NCI-H82 treated with DMSO at 0.1 percent for 48 hours (cell line): Measurements from ENCODE around the gene DAP.
"Not testable (repeated sequence)": the region's sequence is repeated elsewhere in the genome, so short reads cannot be mapped to it uniquely, and the experiment has no call there.

Experiments used
- DNase-seq: peaks from one replicate; lab custom pipeline; 2025; ENCODE audit not compliant: unreplicated experiment; lab: John Stamatoyannopoulos, UW

The DAP gene

GRCh38 chr5:10735569-10736276 is 25.3 kb downstream of the DAP start:
- DNase-seq: no peak

- no peak for DNase-seq
Observed at GRCh38 chr5:10734832-10735523, 26.1 kb downstream of the DAP start.

- no peak for DNase-seq
Observed at GRCh38 chr5:10734037-10734709, 26.9 kb downstream of the DAP start.

GRCh38 chr5:10733426-10733825 is 27.6 kb downstream of the DAP start:
- DNase-seq: no peak

GRCh38 chr5:10731913-10732312 is 29.1 kb downstream of the DAP start:
- DNase-seq: no peak

- DNase-seq: no peak
Observed at GRCh38 chr5:10730043-10730351, 31.0 kb downstream of the DAP start.

GRCh38 chr5:10729320-10730042 is 31.6 kb downstream of the DAP start:
- DNase-seq: no peak

- DNase-seq: no peak
Observed at GRCh38 chr5:10728679-10729078, 32.4 kb downstream of the DAP start.

GRCh38 chr5:10727861-10728260 is 33.2 kb downstream of the DAP start:
- DNase-seq: no peak

- DNase-seq: no peak
Observed at GRCh38 chr5:10726913-10727517, 34.0 kb downstream of the DAP start.

- DNase-seq: no peak
Observed at GRCh38 chr5:10726179-10726912, 34.7 kb downstream of the DAP start.

GRCh38 chr5:10725636-10726035 is 35.4 kb downstream of the DAP start:
- DNase-seq: no peak

GRCh38 chr5:10724781-10725507 is 36.1 kb downstream of the DAP start:
- DNase-seq: no peak

GRCh38 chr5:10723514-10723913 is 37.5 kb downstream of the DAP start:
- DNase-seq: no peak

- not testable (repeated sequence) for DNase-seq
Observed at GRCh38 chr5:10720766-10721165, 40.3 kb downstream of the DAP start.

GRCh38 chr5:10719965-10720364 is 41.1 kb downstream of the DAP start:
- no peak for DNase-seq

GRCh38 chr5:10718617-10719016 is 42.4 kb downstream of the DAP start:
- DNase-seq: not testable (repeated sequence)

- not testable (repeated sequence) for DNase-seq
Observed at GRCh38 chr5:10716825-10717224, 44.2 kb downstream of the DAP start.

GRCh38 chr5:10715605-10716290 is 45.3 kb downstream of the DAP start:
- no peak for DNase-seq
